ENCODE measurements around the gene SHC2.
"Not testable (repeated sequence)": the region's sequence is repeated elsewhere in the genome, so short reads cannot be mapped to it uniquely, and the experiment has no call there.

The SHC2 gene

GRCh38 chr19:447064-447426 lies 13.8 kb downstream of the SHC2 start:
- no peak for DNase-seq (ENCODE audit: low spot score)

DNA sequence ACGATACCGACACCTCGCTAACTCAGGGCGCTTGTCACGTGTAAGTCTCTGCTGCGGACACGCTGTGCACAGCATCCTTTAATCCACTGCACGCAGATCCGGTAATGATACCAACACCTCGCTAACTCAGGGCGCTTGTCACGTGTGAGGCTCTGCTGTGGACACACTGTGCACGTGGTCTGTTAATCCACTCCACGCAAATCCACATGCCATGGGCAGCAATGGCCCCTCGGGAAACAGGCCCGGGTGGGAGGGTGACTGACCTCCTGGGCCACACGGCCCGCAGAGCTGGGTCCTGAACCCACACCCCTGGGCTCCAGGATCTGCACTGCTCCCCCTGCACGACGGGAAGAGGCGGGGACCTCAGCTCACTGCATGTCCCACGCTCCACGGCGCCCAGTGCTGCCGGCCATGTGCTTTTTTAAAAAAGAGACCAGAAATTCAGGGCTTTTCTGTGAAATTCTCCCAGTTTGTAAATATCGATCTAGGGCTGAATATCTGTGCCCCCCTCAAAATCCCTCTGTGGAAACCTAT lies 16.1 kb downstream of the SHC2 start:
- no peak for DNase-seq (ENCODE audit: low spot score)

GRCh38 chr19:443005-443404 lies 17.8 kb downstream of the SHC2 start:
- DNase-seq (ENCODE audit: low spot score): no peak

DNA sequence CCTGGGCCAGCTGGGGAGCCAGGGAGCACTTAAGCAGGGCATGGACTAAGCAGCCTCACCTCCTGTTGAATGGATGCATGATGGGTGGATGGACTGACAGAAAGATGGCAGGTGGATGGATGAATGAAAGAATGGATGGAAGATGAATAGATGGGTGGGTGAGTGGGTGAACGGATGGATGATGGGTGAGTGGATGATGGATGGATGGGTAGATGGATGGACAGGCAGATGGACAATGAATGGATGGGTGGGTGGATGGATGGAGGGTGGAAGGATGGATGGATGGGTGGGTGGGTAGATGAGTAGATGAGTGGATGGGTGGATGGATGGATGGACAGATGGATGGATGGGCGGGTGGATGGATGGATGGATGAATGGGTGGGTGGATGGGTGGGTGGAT lies 18.7 kb downstream of the SHC2 start:
- DNase-seq (ENCODE audit: low spot score): no peak

GRCh38 chr19:441213-441836 lies 19.5 kb downstream of the SHC2 start:
- no peak for DNase-seq (ENCODE audit: low spot score)

DNA sequence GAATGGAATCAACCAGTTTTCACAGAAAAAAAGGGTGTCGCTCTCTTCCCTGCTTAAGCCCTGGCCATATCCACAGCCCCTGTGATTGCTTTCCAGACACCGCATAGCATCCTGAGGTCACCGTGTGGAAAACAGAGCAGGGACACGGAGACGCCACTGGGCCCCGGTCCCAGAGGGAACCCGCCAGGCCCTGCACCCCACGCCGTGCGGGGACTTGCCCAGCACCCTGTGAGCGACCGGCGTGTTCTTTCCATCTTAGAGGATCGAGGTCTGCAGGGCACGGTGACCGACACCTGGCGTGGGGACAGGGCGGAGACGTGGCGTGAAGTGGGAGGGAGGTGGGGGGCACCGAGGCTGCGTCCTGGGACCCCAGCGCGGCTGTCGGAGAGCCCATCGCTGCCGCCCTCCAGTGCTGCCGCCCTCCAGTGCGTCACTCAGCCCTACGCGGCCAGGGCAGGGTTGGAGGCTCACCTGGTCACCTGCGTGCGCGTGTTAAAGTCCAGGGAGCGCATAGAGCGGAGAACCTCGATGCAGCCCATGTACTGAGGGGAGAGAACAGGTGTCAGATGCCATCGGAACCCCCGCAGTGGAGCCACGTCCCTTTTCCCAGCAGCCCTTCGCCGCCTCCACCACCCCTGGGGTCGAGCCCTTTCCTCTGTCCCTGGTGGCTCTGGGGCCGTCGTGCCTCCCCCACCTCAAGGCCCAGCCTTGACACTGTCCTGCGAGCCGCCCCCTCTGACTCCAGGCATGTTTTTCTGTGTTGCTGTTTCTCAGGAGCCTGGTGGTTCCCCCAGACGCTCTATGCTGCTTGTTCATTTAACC lies 20.2 kb downstream of the SHC2 start:
- DNase-seq (ENCODE audit: low spot score): no peak

- DNase-seq (ENCODE audit: low spot score): no peak
Observed at GRCh38 chr19:439167-439900, 21.5 kb downstream of the SHC2 start.

GRCh38 chr19:438416-438958 lies 22.3 kb downstream of the SHC2 start:
- DNase-seq (ENCODE audit: low spot score): no peak

DNA sequence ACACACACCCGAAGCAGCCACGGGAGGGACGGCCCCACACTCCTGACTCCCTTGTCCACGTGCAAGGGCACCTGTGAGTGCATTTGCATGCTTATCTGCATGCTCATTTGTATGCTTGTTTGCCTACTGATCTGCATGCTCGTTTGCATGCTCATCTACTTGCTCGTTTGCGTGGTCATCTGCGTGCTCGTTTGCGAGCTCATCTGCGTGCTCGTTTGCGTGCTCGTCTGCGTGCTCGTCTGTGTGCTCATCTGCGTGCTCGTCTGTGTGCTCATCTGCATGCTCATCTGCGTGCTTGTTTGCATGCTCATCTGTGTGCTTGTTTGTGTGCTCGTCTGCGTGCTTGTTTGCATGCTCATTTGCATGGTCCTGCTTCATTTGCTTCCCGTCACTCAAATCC lies 23.8 kb downstream of the SHC2 start:
- no peak for DNase-seq (ENCODE audit: low spot score)

GRCh38 chr19:436413-436950 lies 24.4 kb downstream of the SHC2 start:
- no peak for DNase-seq (ENCODE audit: low spot score)

GRCh38 chr19:435707-436412 lies 25.0 kb downstream of the SHC2 start:
- no peak for DNase-seq (ENCODE audit: low spot score)

- DNase-seq (ENCODE audit: low spot score): no peak
Observed at GRCh38 chr19:435056-435706, 25.7 kb downstream of the SHC2 start.

GRCh38 chr19:434152-434960 lies 26.5 kb downstream of the SHC2 start:
- no peak for DNase-seq (ENCODE audit: low spot score)

DNA sequence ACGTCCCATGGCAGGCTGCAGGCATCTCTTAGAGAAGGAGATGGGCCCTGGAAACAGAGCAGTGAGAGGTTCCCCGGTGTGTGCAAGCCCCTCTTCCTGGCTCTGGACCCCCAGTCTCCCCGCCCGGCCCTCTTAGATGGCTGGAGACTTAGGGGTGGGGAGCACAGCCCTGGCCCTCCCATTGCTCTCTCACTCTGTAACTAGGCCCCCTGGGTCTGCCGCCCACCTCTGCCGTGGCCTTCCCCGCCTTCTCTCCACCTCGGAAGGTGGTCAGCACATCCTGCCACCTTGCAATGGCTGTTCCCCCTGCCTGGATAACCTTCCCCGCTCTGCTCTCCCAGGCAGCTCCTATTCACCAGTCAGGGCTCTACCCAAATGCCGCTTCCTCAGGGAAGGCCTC lies 30.1 kb downstream of the SHC2 start:
- DNase-seq (ENCODE audit: low spot score): no peak

DNA sequence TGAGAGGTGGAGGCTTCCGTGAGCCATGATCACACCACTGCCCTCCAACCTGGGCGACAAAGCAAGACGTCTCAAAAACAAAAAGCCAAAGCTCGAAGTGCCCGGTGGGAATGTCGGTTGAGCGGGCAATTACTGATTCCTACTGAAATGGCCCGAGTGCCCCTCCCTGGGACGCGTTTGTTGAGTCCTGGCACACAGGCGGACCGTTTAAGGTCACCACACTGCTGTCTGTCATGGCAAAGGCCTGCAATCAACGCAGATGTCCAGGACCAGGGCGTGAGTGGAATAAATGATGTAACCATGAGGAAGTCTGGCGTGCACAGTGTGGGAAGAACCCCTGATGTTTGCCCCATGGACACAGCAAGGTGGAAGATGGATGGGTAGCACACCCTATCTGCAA lies 32.7 kb downstream of the SHC2 start:
- no peak for DNase-seq (ENCODE audit: low spot score)

DNA sequence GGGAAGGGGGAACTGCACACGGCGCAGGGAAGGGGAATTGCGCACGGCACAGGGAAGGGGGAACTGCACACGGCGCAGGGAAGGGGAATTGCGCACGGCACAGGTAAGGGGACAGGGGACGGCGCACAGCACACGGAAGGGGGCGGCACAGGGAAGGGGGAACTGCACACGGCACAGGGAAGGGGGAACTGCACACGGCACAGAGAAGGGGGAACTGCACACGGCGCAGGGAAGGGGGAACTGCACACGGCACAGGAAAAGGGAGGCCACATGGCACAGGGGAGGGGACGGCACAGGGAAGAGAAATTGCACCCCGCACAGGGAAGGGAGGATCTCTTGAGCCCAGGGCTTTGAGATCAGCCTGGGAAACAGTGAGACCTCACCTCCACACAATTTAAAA lies 33.2 kb downstream of the SHC2 start:
- not testable (repeated sequence) for DNase-seq (ENCODE audit: low spot score)

DNA sequence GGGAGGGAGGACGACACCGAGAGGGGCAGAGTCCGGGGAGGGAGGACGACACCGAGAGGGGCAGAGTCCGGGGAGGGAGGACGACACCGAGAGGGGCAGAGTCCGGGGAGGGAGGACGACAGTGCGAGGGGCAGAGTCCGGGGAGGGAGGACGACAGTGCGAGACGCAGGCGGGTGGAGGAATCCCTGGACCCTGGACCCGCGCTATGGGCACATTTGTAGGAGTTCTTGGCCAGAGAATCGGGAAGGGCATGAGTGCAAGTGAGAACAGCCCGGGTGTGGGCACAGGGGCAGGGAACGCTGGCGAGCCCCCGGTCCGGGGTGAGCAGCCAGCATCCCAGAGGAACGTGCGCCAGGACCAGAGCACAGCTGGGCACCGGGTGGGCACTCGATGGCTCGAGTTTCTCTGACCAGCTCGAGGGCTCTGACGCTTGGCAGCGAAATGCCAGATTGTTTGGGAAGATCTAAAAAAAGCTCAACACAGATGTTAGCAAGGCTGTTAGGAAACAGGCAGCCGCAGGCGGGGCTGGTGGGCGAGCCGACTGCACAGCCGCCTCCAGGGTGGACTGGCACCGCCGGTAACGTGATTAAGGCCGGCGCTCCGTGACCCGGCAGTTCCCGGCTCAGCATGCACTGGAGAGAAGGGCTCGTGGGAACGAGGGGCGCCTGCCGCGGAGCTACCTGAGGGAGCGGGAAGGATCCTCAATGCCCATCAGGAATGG lies 33.9 kb downstream of the SHC2 start:
- no peak for DNase-seq (ENCODE audit: low spot score)

GRCh38 chr19:425056-425455 lies 35.8 kb downstream of the SHC2 start:
- DNase-seq (ENCODE audit: low spot score): no peak

GRCh38 chr19:424546-424945 lies 36.3 kb downstream of the SHC2 start:
- DNase-seq (ENCODE audit: low spot score): no peak

All from pons (tissue), 1 donor.